Placental pericyte (primary cell): ENCODE measurements around the gene PAX9. TPM values are rescaled to one million over a fixed set of nuclear protein-coding genes. Genes with fewer than 3 reads are reported as not detected.

Source experiments
- total RNA-seq: library from RNA; depleted of rRNA; stranded (reverse); fragments of >200 nt; gene quantifications from 2 replicates; pipeline ENCODE4 v1.2.3, GENCODE V29; 2012

The PAX9 gene
- total RNA-seq: not detected in 2 replicates

DNA sequence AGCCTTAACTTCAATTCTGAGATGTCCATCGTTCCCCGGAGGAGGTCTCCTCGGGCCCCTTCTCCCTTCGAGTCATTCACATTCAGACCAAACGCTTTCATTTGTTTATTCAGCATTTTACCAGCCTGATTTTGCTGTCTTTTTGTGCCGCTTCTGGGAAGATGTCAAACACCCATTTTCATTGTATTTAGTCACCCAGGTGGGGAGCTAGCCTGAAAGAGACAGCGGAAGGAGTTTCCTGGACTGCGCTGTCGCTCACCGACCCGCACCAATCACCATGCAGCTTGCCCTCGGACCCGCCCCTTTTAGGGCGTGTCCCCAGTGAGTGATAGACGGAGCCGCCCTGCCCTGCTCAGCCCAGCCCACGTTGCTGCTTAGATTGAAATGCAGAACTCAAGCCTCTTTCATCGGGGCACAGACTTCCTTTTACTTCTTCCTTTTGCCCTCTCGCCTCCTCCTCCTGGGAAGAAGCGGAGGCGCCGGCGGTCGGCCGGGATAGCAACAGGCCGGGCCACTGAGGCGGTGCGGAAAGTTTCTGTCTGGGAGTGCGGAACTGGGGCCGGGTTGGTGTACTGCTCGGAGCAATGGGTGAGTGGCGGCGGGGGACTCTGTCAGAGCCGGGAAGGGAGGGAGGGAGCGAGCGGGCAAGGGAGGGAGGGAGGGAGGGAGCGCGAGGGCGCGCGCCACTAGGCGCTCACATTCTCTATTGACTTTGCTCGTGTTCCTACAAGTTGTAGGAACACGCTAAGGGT is at the start of gene PAX9:
TSS of gene PAX9 (plus strand) at position 355 of the 752 bp plus-strand sequence. CDS start at position 585, 230 bp downstream.

Other genes starting within 250 kb of the PAX9 start
- gene NKX2-1, start 141.6 kb upstream of the PAX9 start, total RNA-seq: not detected in 2 replicates
- not detected in 2 replicates for gene NKX2-8, start 79.2 kb upstream of the PAX9 start, total RNA-seq